Stimulated activated CD4-positive, alpha-beta T cell treated with anti-CD3 and anti-CD28 coated beads, Interleukin-1b, Interleukin-23, amount 100 ng/mL, for 4 hours (primary cell): ENCODE results near the gene CST7.

Experiments used
- DNase-seq, 2 donors: peaks; one replicate each; pipeline ENCODE4 v3.0.0-alpha.2; 2020; ENCODE audit warnings: low read depth in 2 of 2

Gene CST7

GRCh38 chr20:24950836-24951525, 1.9 kb downstream of the CST7 start:
- DNase-seq, result no peak

DNA sequence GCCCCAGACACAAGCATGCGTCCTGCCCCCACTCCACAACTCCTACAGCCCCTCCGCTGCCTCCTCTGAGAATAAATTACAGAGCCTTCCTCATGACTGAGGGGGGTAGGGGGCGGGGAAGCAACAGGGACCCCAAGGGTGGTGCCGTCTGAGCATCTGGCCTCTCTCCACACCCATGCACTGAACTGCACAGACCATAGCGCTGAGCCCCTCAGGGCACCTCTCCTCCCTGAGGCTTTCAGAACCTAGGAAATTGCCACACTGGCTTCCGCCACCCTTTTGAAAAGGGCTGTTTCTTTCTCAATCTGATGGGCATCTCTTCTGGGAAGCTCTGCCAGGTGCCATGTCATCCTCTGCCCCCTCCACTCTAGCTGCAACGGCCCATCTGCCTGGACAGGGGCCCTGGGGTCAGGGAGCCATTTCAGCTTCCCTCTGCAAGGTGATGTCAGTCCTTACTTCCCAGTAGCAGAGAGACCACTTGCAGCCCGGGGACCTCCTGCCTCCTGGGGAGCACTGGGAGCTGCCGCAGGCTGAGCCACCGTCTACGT, 2.5 kb downstream of the CST7 start:
- no peak for DNase-seq

DNA sequence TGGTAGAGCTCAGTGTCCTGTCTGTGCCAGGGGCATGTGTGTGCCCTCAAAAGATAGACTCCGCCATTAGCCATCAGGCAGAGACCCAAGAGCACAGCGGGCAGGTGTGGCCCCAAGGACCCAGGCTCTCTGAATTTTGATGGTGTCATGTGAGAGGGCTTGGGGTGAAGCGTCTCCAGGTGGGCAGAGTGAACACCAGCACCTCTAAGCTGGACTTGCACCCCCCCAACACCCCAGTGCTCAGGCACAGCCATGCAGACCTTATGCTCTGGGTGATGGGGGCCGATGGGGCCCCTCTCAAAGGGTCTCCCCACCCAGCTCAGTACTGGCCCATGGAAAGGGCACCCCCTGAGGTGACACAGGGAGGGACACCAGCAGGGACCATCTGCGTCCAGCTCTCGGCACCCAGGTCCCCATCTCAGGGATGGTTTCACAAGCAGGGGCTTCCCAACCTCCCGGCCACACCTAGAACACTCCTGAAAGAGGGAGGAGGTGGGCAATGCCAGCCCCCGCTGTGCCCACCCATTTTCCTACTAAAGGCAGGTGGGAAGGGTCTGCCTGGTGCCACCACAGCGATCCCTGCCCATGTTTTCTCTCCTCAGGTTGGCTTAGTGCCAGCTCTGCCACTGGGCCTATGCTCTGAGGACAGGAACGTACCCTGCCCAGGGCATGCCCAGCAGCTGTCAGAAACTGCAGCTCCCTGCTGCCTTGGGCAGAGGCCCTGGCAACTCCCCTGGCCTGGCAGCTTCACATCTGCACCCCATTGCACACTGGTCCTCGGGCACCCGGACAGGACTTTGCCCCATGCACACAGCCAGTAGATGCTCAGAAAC, 3.5 kb downstream of the CST7 start:
- DNase-seq, result no peak

DNA sequence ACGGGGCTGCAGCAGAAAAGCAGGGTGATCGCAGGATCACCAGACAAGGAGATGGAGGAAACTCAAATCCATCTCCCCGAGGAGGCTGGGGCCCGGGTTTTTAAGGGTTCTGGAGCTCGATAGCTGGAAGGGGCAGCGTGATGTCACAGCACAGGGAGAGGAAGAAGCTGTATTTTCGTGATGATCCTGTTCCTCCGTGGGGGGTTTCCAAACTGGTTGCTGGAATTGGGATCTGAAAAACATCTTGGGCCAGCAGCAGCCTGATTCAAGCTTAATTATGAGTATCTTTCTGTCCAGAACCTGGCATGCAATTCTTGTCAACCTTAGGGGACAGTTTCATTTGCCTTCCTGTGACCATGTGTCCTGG, 4.1 kb downstream of the CST7 start:
- no peak for DNase-seq

GRCh38 chr20:24953621-24954133, 4.6 kb downstream of the CST7 start:
- DNase-seq, result no peak

DNA sequence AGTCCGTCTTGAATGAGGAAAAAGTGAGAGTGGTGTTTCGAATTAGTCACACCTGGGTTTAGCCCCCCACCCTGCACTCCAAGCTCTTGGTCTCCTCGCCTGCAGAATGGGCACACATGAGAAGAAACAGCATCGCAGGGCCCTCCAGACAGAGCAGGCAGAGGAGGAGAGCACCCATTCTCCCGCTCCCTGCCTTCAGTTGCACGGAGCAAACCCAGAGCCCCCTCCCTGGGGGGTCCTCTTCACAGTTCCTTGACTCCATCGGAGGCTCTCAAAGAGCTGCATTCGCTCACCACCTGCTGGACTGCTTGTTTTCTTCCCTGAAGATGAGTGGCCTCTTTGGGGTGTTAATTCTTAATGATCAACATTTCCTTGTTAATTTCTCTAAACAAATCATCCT, 5.1 kb downstream of the CST7 start:
- DNase-seq, result no peak

DNA sequence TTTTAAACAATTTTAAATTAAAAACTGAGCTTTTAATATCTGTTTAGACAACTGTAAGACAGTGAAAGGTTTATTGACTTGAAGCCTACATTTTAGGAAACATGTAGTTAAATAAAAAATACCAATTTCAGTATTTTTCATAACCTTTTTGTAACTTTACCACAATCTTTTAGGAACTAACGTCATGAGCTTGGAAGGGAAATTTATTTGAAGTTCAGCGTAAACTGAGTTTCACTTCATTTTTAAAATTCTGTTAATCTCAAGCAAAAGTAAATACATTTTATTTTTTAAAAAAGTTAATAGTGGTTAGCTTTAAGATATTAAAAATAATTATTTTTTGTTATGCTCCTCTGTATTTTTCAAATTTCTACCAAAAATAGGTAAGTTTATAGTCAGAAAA, 5.5 kb downstream of the CST7 start:
- DNase-seq, result no peak

- DNase-seq, result no peak
These were observed 6.0 kb downstream of the CST7 start for GRCh38 chr20:24955045-24955444.

- DNase-seq, result no peak
These were observed 7.2 kb downstream of the CST7 start for GRCh38 chr20:24956001-24956841.

DNA sequence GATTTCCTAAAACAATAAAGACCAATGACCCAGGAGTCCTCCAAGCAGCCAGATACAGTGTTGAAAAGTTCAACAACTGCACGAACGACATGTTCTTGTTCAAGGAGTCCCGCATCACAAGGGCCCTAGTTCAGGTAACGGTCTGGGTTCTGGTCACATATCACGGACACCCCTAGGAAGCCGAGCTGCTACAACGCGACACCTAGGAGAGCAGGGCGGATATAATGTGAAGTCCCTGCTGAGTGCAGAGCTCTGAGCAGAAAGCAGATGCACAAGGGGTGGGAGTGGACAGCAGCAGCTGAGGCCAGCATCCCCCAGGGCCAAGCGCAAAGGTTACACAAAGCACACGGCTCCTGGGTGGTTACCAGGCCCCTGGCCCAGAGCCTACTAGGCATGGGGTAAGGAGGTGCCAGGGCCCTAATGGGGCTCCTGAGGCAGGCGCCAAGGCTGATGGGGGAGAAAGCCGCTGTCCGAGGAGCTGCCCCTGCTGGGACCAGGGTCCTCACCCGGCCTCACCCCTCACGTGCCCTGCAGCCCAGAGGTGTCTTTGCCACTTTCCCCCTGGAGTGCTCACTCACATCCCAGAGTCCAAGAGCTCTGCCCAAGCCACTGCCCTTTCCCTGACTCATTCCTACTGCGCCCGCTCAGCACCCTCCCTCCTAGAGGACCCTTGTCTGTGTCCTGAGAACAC, 8.4 kb downstream of the CST7 start:
- DNase-seq, result no peak

DNA sequence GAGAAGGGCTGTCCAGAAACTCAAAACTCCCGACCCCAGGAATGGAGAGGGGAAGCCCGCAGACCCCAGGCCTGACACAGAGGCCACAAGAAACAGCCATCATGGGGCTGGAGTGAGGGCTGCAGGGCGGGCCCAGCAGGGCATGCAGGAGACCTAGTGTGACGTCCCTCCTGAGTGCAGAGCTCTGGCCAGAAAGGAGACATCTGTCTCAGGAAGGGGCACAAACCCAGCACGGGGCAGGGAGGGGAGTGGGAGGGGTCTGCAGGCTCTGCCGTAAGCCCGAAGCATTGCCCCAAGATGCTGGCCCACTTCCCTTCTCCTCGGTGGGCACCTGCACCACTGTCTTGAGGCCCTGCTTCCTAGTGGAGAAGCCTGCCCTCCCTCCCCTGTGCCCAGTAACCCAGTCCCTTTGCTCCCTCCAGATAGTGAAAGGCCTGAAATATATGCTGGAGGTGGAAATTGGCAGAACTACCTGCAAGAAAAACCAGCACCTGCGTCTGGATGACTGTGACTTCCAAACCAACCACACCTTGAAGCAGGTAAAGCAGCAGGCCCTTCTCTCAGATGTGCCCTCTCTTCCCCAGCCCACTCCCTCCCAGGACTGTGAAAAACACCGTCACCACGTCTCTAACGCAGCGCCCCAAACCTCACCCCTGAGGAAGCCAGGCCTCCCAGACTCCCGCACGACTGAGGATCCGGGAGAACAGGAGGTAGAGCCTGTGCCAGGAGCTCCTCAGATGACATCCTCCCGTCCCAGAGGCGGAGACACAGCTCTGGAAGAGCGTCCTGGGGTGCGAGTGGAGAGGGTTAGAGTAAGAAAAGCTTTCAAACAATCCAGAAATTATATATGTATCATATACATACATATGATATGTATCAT, 9.7 kb downstream of the CST7 start:
- no peak for DNase-seq

DNA sequence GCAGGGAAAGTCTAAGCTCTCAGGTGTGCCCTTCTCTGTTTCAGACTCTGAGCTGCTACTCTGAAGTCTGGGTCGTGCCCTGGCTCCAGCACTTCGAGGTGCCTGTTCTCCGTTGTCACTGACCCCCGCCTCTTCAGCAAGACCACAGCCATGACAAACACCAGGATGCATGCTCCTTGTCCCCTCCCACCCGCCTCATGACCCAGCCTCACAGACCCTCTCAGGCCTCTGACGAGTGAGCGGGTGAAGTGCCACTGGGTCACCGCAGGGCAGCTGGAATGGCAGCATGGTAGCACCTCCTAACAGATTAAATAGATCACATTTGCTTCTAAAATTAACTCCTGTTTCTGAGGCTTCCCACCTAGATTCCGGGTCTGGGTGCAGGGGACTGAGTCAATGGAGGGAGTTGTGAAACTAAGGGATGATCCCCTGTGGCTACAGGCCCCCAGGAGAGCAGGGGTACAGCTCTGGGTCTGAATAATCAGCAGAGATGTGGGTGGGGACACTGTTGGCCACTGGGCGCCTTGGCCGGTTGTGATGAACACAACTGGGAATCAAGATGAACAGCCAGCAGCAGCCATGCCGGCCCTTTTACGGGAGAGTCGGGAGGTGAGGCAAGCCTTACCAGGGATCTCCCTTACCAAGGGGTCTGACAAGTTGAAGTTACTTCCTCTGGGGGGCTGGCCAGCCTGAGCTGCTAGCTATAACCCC, 10.7 kb downstream of the CST7 start:
- DNase-seq, result no peak

GRCh38 chr20:24960302-24960801, 11.3 kb downstream of the CST7 start:
- DNase-seq, result no peak

DNA sequence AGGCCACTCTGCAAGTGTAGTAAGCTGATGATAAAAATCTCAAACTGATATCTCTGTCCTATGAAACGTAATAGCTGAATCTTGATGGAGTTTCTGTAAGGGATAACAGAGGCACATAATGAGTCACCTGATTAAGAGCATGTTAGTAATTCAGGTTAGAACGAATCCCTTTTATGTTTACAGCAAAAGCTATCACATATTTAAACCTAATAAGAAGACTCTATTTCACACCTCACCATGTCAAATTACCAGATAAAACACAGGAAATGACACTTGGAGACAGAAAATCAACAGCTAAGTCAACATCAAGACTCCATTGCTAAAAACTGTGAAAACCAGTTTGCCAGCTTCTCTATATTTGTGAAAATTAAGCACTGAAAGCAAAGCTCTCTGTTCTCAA, 11.8 kb downstream of the CST7 start:
- DNase-seq, result no peak

- DNase-seq, result no peak
These were observed 12.5 kb downstream of the CST7 start for GRCh38 chr20:24961384-24962181.

- DNase-seq, result no peak
These were observed 13.1 kb downstream of the CST7 start for GRCh38 chr20:24962182-24962492.

DNA sequence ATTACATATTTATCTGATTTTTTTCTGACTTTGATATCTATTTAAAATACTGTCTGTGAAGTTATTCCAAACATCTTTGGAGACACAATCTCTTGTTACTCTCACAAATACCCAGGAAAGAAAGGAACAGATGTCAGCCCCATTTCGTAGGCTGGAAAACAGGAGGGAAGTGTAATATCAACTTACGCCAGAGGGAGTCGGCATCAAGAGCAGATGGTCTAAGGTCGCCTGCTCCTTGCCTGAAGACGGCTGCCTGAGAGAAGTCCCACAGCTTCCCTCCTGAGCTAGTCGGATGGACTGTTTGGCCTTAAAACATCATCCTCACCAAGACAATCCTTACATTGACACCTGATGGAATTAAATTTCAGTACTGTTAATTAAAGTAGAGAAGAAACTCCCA, 13.4 kb downstream of the CST7 start:
- no peak for DNase-seq

DNA sequence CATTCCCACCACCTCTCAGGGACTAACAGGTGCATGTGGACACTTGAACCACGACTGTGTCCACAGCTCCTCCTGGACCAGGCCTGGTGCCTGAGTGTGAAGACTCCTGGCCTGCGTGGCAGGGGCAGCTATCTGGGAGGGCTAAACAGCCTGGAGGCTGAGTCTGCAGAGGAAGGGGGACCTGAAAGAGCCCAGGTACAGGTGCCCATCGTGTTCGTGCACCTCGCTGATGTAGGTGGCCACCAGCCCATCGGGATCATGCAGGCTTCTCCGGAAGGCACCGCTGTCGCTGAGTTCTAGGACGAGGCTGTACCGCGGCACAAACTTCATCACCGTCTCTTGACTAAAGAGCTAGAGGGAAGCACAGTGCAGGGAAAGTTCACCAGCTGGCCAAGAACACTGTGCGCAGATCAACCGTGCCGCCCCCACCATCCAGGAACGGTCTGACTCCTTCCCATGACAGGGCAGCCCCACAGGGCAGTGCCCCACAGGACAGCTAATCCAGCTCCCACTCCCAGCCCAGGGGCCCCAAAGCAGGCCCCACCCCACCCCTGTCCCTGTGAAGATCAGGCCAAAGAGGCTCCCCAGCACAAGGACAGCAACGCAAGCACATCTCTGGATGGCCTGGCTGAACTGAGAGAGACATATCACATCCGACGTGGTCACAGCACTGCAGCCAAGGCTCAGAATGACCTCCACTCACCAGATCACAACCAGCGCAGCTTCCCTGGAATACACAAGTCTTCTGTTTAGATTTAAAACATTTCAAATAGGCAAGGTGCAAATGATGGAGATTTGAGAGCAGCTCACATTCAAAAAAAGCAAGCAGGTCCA, 14.8 kb downstream of the CST7 start:
- no peak for DNase-seq
